ENCODE measurements around the gene CUL1.
"Not testable (repeated sequence)": the region's sequence is repeated elsewhere in the genome, so short reads cannot be mapped to it uniquely, and the experiment has no call there.

CUL1 gene

DNA sequence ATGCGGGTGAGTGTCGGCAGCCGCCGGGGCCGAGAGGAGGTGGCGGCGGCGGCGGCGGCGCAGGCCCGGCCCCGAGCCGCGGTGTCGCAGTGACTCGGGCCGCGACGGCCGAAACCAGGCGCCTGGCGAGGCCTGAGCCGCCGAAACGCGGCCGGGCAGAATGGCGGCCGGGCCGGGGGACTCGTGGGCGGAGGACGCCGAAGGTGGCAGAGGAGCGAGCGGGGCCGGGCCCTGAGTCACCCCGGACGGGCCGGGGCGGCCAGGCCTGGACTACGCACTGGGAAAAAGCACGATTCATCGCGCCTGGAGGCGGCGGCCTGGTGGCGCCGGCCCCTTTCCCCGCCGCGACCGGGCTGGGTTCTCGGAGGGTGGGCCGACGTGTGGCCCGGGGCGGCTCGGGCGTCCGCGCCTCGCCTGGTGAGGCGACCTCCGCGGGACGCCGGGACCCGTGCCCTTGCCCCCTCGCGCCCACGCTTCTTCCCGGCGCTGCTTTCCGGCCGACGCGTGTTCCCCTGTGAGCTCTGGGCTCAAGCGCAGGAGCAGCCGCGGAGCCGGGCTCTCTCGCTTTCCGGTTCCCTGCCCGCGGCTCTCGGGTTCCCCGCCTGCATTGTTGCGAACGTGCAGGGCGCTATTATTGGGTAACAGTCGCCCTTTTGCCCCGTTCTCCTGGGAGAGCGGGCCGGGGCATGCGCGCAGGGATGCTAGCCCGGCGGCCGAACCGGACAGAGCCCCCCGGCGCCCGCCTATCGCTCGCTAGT lies 500 bp downstream of the CUL1 start:
- Histone ChIP-seq H3K9ac (ENCODE audit: low read length) (peak overlapping the region; percentile 81), H3K4me3 (ENCODE audit: low read length) (peak overlapping the region; percentile 85), H3K27me3 (ENCODE audit: control insufficient read depth, insufficient read depth, low read length) (no peaks in the 10 kb centered on the region), H3K27ac (ENCODE audit: low read depth, low read length) (peak overlapping the region; percentile 91), H3K36me3 (ENCODE audit: control insufficient read depth, insufficient read depth, low read length) (no peaks in the 10 kb centered on the region), H3K4me1 (ENCODE audit: control insufficient read depth, insufficient read depth, low read length) (peaks cover 13% of the 10 kb centered on the region)

DNA sequence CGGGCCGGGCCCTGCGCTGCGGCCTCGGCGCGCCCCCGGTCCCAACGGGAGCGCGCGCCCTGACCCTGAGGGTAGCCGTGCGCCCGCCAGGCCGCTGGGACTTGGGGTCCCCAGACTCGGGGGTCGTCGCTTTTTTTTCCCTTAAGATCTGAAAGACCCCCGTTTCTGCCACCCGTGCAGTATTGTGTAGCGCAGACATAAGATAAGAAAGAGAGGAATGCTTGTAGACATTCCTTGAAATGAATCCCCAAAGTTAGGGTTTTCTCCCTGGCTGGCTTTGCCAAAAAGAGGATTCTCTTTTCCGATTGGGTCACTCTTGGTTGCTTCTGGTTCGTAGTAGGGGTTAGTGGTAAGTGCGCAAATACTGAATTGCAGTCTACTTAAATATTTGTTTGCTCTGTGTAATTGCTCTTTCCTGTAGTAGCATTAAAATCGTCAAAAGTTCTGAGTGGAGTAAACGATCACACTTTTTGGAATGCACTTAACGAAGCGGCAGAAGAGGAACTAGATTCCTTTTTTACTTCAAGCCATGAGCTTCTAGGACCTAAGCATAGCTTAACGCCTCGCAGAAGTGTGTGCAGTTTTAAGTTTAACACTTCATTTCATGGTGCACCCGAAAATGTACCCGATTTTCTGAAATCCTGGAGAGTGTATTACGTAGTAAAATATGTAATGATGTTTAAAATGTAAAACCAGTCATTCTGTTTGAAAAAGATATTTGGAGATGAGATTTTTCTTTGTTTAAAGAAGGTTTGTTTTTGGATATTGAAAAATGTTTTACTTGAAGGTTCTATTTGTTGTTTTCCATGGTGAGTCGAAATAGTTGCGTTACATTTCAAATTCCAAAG lies 1.3 kb downstream of the CUL1 start:
- Histone ChIP-seq H3K4me1 (ENCODE audit: control insufficient read depth, insufficient read depth, low read length) (peaks cover 20% of the 10 kb centered on the region), H3K27me3 (ENCODE audit: control insufficient read depth, insufficient read depth, low read length) (no peaks in the 10 kb centered on the region), H3K36me3 (ENCODE audit: control insufficient read depth, insufficient read depth, low read length) (no peaks in the 10 kb centered on the region), H3K4me3 (ENCODE audit: low read length) (peak overlapping the region; percentile 85), H3K27ac (ENCODE audit: low read depth, low read length) (peak overlapping the region; percentile 91), H3K9ac (ENCODE audit: low read length) (peak overlapping the region; percentile 81)

DNA sequence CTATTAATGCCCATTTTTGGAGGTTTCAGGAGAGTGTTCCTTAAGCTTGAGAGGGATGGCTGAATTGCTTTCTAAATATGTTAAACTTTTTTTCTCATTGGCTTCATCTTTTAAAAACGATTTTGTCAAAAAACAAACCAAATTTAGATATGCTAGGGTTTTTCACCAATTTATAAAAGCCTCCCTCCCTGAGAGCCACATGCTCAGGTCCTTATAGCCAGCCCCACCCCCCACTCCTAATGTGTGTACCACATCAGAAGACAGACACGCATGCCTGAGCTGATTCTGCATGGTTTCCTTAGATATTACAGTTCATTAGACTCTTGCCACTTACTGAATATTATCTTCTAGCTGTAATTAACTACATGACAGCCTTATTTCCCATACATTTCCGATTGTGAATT lies 2.0 kb downstream of the CUL1 start:
- Histone ChIP-seq H3K36me3 (ENCODE audit: control insufficient read depth, insufficient read depth, low read length) (no peaks in the 10 kb centered on the region), H3K27ac (ENCODE audit: low read depth, low read length) (peak overlapping the region; percentile 91), H3K27me3 (ENCODE audit: control insufficient read depth, insufficient read depth, low read length) (no peaks in the 10 kb centered on the region), H3K4me1 (ENCODE audit: control insufficient read depth, insufficient read depth, low read length) (peaks cover 25% of the 10 kb centered on the region), H3K4me3 (ENCODE audit: low read length) (peak overlapping the region; percentile 85), H3K9ac (ENCODE audit: low read length) (no peak overlapping the region)

DNA sequence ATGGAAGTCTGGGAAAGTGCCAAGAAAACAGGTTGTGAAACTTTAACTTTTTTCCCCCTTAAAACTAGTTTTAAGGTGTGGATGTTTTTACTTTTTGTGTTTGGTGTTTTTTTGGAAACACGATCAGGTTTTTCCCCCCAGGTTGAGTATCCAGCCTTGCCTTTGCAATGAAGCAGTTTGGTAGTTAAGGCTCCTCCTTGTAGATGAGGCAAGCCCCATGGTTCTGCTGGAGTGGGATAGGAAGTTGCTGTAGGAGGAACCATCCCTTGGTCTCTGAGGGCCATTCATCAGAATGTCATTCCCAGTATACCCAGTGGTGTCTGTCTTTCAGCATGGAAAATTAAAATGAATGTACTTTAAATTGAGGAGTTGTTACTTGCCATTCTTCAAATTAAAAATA lies 2.7 kb downstream of the CUL1 start:
- Histone ChIP-seq H3K27me3 (ENCODE audit: control insufficient read depth, insufficient read depth, low read length) (no peaks in the 10 kb centered on the region), H3K27ac (ENCODE audit: low read depth, low read length) (no peak overlapping the region), H3K4me1 (ENCODE audit: control insufficient read depth, insufficient read depth, low read length) (peaks cover 25% of the 10 kb centered on the region), H3K4me3 (ENCODE audit: low read length) (no peak overlapping the region), H3K9ac (ENCODE audit: low read length) (no peak overlapping the region), H3K36me3 (ENCODE audit: control insufficient read depth, insufficient read depth, low read length) (no peaks in the 10 kb centered on the region)

DNA sequence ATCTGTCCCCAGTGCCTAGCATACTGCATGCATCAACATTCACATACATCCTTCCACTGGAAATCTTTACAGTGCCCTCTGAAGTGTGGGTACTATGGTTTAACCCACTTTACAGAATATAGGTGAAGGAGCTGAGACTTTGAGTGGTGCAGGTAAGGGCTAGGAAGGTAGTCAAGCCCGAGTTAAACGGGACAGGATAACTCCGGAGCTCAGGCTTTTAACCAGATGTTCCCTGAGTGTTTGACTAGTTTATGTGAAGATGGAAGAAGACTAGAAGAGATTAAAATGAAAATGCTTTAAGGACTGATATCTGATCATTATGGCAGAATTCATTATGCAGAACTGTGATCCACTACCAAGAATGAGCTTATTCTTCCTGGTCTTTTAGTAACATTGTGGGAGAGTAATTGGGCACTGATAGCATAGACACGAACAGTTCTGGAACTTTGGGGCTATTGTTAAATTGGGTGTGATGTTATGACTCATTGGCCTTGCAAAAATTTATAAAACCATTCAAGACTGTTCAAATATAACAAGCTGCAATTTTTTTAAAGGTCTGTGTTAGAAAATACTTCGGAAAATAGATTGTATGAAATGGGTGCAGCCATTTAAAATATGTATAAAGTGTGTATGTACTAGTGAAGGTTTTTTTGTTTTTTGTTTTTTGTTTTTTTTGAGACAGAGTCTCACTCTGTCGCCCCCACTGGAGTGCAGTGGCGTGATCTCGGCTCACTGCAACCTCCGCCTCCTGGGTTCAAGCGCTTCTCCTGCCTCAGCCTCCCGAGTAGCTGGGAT lies 4.4 kb downstream of the CUL1 start:
- H3K4me3 ChIP-seq (ENCODE audit: low read length): no peak overlapping the region
- no peaks in the 10 kb centered on the region for H3K36me3 ChIP-seq (ENCODE audit: control insufficient read depth, insufficient read depth, low read length)
- no peak overlapping the region for H3K9ac ChIP-seq (ENCODE audit: low read length)
- H3K27ac ChIP-seq (ENCODE audit: low read depth, low read length): no peak overlapping the region
- peaks cover 25% of the 10 kb centered on the region for H3K4me1 ChIP-seq (ENCODE audit: control insufficient read depth, insufficient read depth, low read length)
- H3K27me3 ChIP-seq (ENCODE audit: control insufficient read depth, insufficient read depth, low read length): no peaks in the 10 kb centered on the region

DNA sequence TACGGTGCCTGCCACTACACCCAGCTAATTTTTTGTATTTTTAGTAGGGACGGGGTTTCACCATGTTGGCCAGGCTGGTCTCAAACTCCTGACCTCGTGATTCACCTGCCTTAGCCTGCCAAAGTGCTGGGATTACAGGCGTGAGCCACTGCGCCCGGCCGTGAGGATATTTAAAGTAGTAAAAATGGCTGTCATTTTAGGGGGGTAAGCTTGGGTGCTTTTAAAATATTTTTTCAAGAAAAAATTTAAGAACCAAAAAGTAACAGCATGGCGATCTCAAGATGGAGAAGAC lies 4.9 kb downstream of the CUL1 start:
- not testable (repeated sequence) for H3K36me3 ChIP-seq (ENCODE audit: control insufficient read depth, insufficient read depth, low read length); H3K9ac ChIP-seq (ENCODE audit: low read length); H3K4me3 ChIP-seq (ENCODE audit: low read length); H3K27me3 ChIP-seq (ENCODE audit: control insufficient read depth, insufficient read depth, low read length); H3K27ac ChIP-seq (ENCODE audit: low read depth, low read length)
- peaks cover 28% of the 10 kb centered on the region for H3K4me1 ChIP-seq (ENCODE audit: control insufficient read depth, insufficient read depth, low read length)

DNA sequence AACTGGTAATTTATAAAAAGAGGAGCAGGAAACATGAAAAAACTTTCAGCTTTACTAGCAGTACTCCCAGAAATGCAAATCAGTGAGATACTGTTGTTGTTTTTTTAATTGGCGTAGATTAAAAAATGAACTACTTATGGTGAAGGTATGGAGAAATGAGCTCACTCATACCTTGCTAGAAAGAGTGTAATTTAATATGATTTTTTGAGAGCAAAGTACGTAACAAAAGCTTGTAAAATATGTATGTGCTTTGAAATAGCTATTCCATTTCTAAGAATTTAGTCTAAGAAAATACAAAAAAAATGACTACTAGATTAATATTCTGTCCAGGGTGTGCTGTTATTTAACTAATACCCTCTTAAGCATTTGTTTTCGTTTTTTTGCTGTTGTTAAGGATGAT lies 5.5 kb downstream of the CUL1 start:
- no peak overlapping the region for H3K27ac ChIP-seq (ENCODE audit: low read depth, low read length)
- no peaks in the 10 kb centered on the region for H3K36me3 ChIP-seq (ENCODE audit: control insufficient read depth, insufficient read depth, low read length)
- H3K4me1 ChIP-seq (ENCODE audit: control insufficient read depth, insufficient read depth, low read length): peaks cover 28% of the 10 kb centered on the region
- H3K4me3 ChIP-seq (ENCODE audit: low read length): no peak overlapping the region
- H3K9ac ChIP-seq (ENCODE audit: low read length): no peak overlapping the region
- H3K27me3 ChIP-seq (ENCODE audit: control insufficient read depth, insufficient read depth, low read length): no peaks in the 10 kb centered on the region

DNA sequence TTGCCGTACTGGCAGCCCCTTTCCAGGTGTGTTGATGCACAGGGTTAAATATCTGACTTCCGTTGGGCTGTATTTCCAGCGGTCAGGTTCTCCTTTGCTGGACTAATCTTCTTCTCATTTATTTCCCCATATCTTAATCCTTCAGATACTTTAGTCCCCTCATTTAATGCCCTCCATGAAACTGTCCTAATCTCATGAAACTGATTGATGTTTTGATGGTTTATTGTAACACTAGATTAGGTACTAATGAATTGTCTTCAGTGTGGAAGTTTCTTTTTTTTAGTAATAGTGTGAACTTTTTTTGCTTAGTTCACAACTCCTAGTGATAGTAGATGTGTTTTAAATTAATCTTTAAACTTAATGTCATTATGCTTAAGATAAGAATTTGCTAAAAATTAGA lies 6.3 kb downstream of the CUL1 start:
- no peak overlapping the region for H3K4me3 ChIP-seq (ENCODE audit: low read length)
- H3K27ac ChIP-seq (ENCODE audit: low read depth, low read length): no peak overlapping the region
- H3K36me3 ChIP-seq (ENCODE audit: control insufficient read depth, insufficient read depth, low read length): no peaks in the 10 kb centered on the region
- peaks cover 28% of the 10 kb centered on the region for H3K4me1 ChIP-seq (ENCODE audit: control insufficient read depth, insufficient read depth, low read length)
- no peaks in the 10 kb centered on the region for H3K27me3 ChIP-seq (ENCODE audit: control insufficient read depth, insufficient read depth, low read length)
- H3K9ac ChIP-seq (ENCODE audit: low read length): no peak overlapping the region

DNA sequence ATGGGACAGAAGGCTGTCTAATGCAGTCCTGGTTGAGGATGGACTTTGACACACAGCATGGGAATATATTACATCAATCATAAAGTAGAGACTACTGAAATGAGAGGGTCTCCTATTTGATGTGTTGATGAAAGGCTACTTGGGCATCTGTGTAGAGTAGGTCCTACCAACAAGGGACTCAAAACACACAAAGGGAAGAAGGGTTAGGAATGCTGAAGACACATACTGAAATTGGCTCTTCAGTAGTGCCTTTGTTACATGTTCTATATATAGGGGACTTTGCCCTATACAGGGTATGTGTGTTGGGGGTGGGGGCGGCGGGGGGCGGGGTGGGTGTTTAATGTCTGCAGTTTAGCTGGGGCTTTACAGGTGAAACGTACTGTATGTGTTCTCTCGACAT lies 7.7 kb downstream of the CUL1 start:
- Histone ChIP-seq H3K27me3 (ENCODE audit: control insufficient read depth, insufficient read depth, low read length) (no peaks in the 10 kb centered on the region), H3K36me3 (ENCODE audit: control insufficient read depth, insufficient read depth, low read length) (no peaks in the 10 kb centered on the region), H3K9ac (ENCODE audit: low read length) (no peak overlapping the region), H3K27ac (ENCODE audit: low read depth, low read length) (no peak overlapping the region), H3K4me3 (ENCODE audit: low read length) (no peak overlapping the region), H3K4me1 (ENCODE audit: control insufficient read depth, insufficient read depth, low read length) (peaks cover 20% of the 10 kb centered on the region)

DNA sequence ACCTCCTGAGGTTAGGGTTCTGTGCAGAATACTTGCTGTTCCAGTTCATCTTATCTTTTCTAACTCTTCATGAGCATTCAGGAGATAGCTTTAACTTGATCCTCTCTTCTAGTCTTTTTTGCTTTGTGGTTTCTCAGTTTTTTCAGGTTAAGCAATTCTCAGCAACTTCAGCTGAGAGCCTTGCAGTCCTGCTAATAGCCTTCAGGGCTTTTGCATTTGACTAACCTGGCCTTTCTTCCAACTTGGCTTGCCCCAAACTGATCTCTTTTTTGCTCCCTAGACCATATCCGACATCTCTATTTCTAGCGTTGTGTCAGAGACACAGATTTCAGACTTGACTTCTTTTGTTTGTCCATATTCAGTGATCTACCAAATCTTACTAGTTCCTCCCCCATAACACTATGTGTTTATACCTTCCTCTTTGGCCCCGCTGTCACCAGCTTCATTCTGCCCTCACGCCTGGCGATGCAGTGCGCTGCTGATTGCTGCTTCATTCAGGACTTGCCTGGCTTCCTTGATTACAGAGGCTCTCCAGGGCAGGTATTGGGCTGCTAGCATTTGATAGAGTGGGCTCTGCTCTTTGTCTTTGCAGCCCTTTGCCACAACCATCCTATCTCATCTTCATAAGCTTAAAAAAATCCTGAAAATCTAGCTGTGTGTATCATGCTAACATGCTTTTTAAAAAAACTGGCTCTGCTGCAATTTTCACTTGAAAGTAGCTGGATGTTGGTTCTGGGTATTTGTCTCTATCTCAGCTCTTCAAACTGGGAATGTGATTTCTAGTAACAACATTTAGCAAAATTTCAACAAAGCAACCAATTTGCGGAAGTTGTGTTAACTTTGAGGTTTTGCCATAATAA lies 9.6 kb downstream of the CUL1 start:
- Histone ChIP-seq H3K9ac (ENCODE audit: low read length) (no peak overlapping the region), H3K27ac (ENCODE audit: low read depth, low read length) (no peak overlapping the region), H3K36me3 (ENCODE audit: control insufficient read depth, insufficient read depth, low read length) (no peaks in the 10 kb centered on the region)

DNA sequence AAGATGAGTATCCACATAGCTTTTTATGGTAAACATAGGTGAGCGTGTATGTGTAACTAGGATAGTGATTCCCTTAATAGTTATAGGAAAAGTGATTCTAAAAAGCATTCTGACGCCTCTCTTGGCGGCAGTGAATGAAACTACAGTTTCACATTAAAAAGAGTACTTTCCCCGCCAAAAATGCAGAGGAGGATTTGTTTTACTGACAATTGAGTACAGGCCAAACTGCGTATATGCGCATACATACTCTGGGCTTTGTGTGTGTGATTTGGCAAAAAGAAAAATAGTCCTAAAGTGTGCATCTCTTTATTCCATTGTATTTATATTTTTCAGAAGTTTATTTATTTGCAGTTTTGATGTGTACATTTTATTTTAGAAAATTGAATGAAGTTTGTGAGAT lies 10.3 kb downstream of the CUL1 start:
- Histone ChIP-seq H3K4me3 (ENCODE audit: low read length) (no peak overlapping the region), H3K27ac (ENCODE audit: low read depth, low read length) (no peak overlapping the region), H3K4me1 (ENCODE audit: control insufficient read depth, insufficient read depth, low read length) (peaks cover 24% of the 10 kb centered on the region), H3K9ac (ENCODE audit: low read length) (no peak overlapping the region), H3K27me3 (ENCODE audit: control insufficient read depth, insufficient read depth, low read length) (no peaks in the 10 kb centered on the region), H3K36me3 (ENCODE audit: control insufficient read depth, insufficient read depth, low read length) (no peaks in the 10 kb centered on the region)

More for the DNA sequence above, 9.6 kb downstream of the CUL1 start:
- Histone ChIP-seq H3K4me3 (ENCODE audit: low read length) (no peak overlapping the region), H3K27me3 (ENCODE audit: control insufficient read depth, insufficient read depth, low read length) (no peaks in the 10 kb centered on the region), H3K4me1 (ENCODE audit: control insufficient read depth, insufficient read depth, low read length) (peaks cover 24% of the 10 kb centered on the region)

DNA sequence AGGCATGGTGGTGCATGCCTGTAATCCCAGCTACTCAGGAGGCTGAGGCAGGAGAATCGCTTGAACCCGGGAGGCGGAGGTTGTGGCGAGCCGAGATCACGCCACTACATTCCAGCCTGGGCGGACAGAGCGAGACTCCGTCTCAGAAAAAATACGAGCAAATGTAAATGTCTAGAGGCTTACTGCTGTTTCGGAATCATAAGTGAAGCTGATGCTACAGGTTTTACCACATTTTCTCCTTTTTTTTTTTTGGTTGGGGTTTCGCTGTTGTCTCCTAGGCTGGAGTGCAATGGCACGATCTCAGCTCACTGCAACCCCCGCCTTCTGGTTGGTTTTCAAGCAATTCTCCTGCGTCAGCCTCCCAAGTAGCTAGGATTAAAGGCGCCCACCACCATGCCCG lies 11.7 kb downstream of the CUL1 start:
- H3K4me1 ChIP-seq (ENCODE audit: control insufficient read depth, insufficient read depth, low read length): peaks cover 13% of the 10 kb centered on the region
- H3K36me3 ChIP-seq (ENCODE audit: control insufficient read depth, insufficient read depth, low read length); H3K4me3 ChIP-seq (ENCODE audit: low read length); H3K27me3 ChIP-seq (ENCODE audit: control insufficient read depth, insufficient read depth, low read length); H3K27ac ChIP-seq (ENCODE audit: low read depth, low read length); H3K9ac ChIP-seq (ENCODE audit: low read length): not testable (repeated sequence)
